RWPE2 (cell line): ENCODE results near the gene KISS1R.

Source experiments
- ATAC-seq: fragments of 200-7000 bp; cut with Tn5 transposase; 3 replicates; pipeline ENCODE4 v1.9.1; 2021; ENCODE audit warnings: low read depth
- DNase-seq: peaks from one replicate; pipeline ENCODE4 v3.0.0-alpha.2; 2020; ENCODE audit warnings: low spot score
- H3K27ac ChIP-seq: fragments of 450-650 bp; 2 replicates; pipeline ENCODE4 v1.5.1; 2017; ENCODE audit warnings: mild to moderate bottlenecking; ENCODE audit not compliant: poor library complexity, severe bottlenecking
- H3K27me3 ChIP-seq: fragments of 250-450 bp; sonication (Bioruptor Pico); 2 replicates; pipeline ENCODE4 v1.5.1; 2021; ENCODE audit warnings: mild to moderate bottlenecking, moderate library complexity; ENCODE audit not compliant: insufficient read depth, poor library complexity, severe bottlenecking
- H3K36me3 ChIP-seq: fragments of 250-450 bp; sonication (Bioruptor Pico); 2 replicates; pipeline ENCODE4 v1.5.1; 2020; ENCODE audit warnings: low read depth, mild to moderate bottlenecking, moderate library complexity
- H3K4me1 ChIP-seq: fragments of 250-450 bp; sonication (Bioruptor Pico); 2 replicates; pipeline ENCODE4 v1.5.1; 2021; ENCODE audit warnings: mild to moderate bottlenecking, moderate library complexity; ENCODE audit not compliant: insufficient read depth, poor library complexity, severe bottlenecking
- H3K4me3 ChIP-seq: fragments of 250-450 bp; sonication (Bioruptor Pico); 2 replicates; pipeline ENCODE4 v1.5.1; 2021; ENCODE audit warnings: mild to moderate bottlenecking, moderate library complexity; ENCODE audit not compliant: severe bottlenecking
- H3K9me3 ChIP-seq: fragments of 250-450 bp; sonication (Bioruptor Pico); 2 replicates; pipeline ENCODE4 v1.5.1; 2021; ENCODE audit warnings: mild to moderate bottlenecking, moderate library complexity; ENCODE audit not compliant: severe bottlenecking
- CTCF ChIP-seq: fragments of 450-650 bp; IDR thresholded peaks from one replicate; pipeline ENCODE4 v1.5.1; 2017; ENCODE audit warnings: mild to moderate bottlenecking, moderate library complexity; ENCODE audit not compliant: poor library complexity, severe bottlenecking

KISS1R gene

GRCh38 chr19:920051-920864, 3.1 kb downstream of the KISS1R start:
- no peaks in the 10 kb centered on the region for H3K9me3 ChIP-seq
- H3K4me3 ChIP-seq = no peak overlapping the region
- H3K36me3 ChIP-seq = no peaks in the 10 kb centered on the region
- H3K27me3 ChIP-seq = peaks cover 40% of the 10 kb centered on the region
- no peak overlapping the region for H3K27ac ChIP-seq
- TF ChIP-seq CTCF = no peak
- ATAC-seq (peak; percentile 23; the same call in 2 of the 3 replicates), DNase-seq (peak; percentile 59)
- no peaks in the 10 kb centered on the region for H3K4me1 ChIP-seq

- no peak for TF ChIP-seq CTCF
- H3K27ac ChIP-seq = peak overlapping the region; percentile 70
These were observed 7.5 kb downstream of the KISS1R start for GRCh38 chr19:924553-925086.

GRCh38 chr19:925087-925525, 8.0 kb downstream of the KISS1R start:
- Histone ChIP-seq H3K27me3 (peaks cover 12% of the 10 kb centered on the region), H3K4me1 (no peaks in the 10 kb centered on the region), H3K4me3 (peak overlapping the region; percentile 81), H3K27ac (peak overlapping the region; percentile 70), H3K36me3 (no peaks in the 10 kb centered on the region), H3K9me3 (no peaks in the 10 kb centered on the region)
- TF ChIP-seq CTCF = no peak
- ATAC-seq (peak; percentile 38), DNase-seq (peak; percentile 54)

More at GRCh38 chr19:924553-925086, 7.5 kb downstream of the KISS1R start:
- no peaks in the 10 kb centered on the region for H3K4me1 ChIP-seq
- H3K4me3 ChIP-seq = peak overlapping the region; percentile 81
- peaks cover 17% of the 10 kb centered on the region for H3K27me3 ChIP-seq
- H3K9me3 ChIP-seq = no peaks in the 10 kb centered on the region
- ATAC-seq (no peak), DNase-seq (no peak)
- H3K36me3 ChIP-seq = no peaks in the 10 kb centered on the region

- TF ChIP-seq CTCF = peak; percentile 15
- Histone ChIP-seq H3K27ac (peak within 1 kb of the TSS; percentile 70), H3K4me1 (no peaks in the 10 kb centered on the region), H3K4me3 (peak within 1 kb of the TSS; percentile 81), H3K9me3 (no peaks in the 10 kb centered on the region), H3K36me3 (no peaks in the 10 kb centered on the region), H3K27me3 (peaks cover 7% of the 10 kb centered on the region)
- DNase-seq = peak; percentile 63
- ATAC-seq = peak; percentile 54
These were observed 8.6 kb downstream of the KISS1R start, which contains the start of gene ARID3A for GRCh38 chr19:925526-926322. ARID3A (plus strand) TSS chr19:926035; CDS start chr19:929529, 3,494 bp downstream.
